HepG2 (cell line): ENCODE measurements around the gene INSR. TPM values are rescaled to one million over a fixed set of nuclear protein-coding genes. Genes with fewer than 3 reads are reported as not detected.

Experiments
- ATAC-seq: fragments of 200-7000 bp; cut with Tn5 transposase; 3 replicates; pipeline ENCODE4 v1.9.1; 2020; ENCODE audit warnings: mild to moderate bottlenecking, moderate library complexity
- BruUV-seq: library from RNA; stranded (reverse); fragments of 400-500 nt; replicated peaks from 2 replicates; lab custom pipeline; 2021; lab: Mats Ljungman, UMichigan
- CTCF ChIA-PET: fragments of 300-600 bp; formaldehyde crosslinking; extraction: SDS; loops from one replicate; lab custom pipeline; 2021; ENCODE audit warnings: low total read pairs, inconsistent platforms, low intra/inter-chr PET ratio; lab: Yijun Ruan, JAX
- POLR2A ChIA-PET: fragments of 350-600 bp; sonication (Branson Sonifier 250); formaldehyde crosslinking; loops from one replicate; lab custom pipeline; 2020; ENCODE audit warnings: antibody characterized with exemption, inconsistent platforms; lab: Yijun Ruan, JAX
- DNase-seq: peaks from one replicate; pipeline ENCODE4 v3.0.0-alpha.2; 2015; ENCODE audit warnings: low spot score
- FAIRE-seq: peaks from 3 replicates; lab custom pipeline; 2011; peaks lifted over from hg19 to GRCh38; lab: Jason Lieb, UNC
- H2AFZ ChIP-seq: one replicate; pipeline ENCODE4 v1.6.1; 2011; ENCODE audit warnings: low read length, inconsistent platforms
- H3K27ac ChIP-seq: fragments of 300-600 bp; 3 replicates; pipeline ENCODE4 v1.8.0; 2011; ENCODE audit warnings: mixed run types, mild to moderate bottlenecking, mixed read lengths, low read length, inconsistent platforms; ENCODE audit not compliant: insufficient read depth; ENCODE audit errors: extremely low read length
- H3K27me3 ChIP-seq, 2 experiments: fragments of 200-600 bp in 1 of 2; 2 replicates in 1 of 2; 3 replicates in 1 of 2; pipeline versions ENCODE4 v1.6.0 to v1.8.0; 2011; ENCODE audit warnings: low read length in 2 of 2, mild to moderate bottlenecking in 2 of 2, moderate library complexity in 2 of 2, inconsistent platforms in 1 of 2; ENCODE audit not compliant: insufficient read depth in 2 of 2, control insufficient read depth in 1 of 2
- H3K36me3 ChIP-seq, 2 experiments: fragments of 200-600 bp in 1 of 2; replicated peaks in 1 of 2; 2 replicates in 1 of 2; 3 replicates in 1 of 2; pipeline versions ENCODE4 v1.5.1 to v1.8.0; 2011; ENCODE audit warnings: low read length in 2 of 2, inconsistent platforms in 1 of 2; ENCODE audit not compliant: insufficient read depth in 2 of 2, control insufficient read depth in 1 of 2
- H3K4me1 ChIP-seq: 2 replicates; pipeline ENCODE4 v1.5.1; 2012; ENCODE audit warnings: low read length, inconsistent platforms; ENCODE audit not compliant: insufficient read depth
- H3K4me2 ChIP-seq: 2 replicates; pipeline ENCODE4 v1.6.0; 2011; ENCODE audit warnings: low read depth, low read length, inconsistent platforms
- H3K4me3 ChIP-seq, 3 experiments: fragments of 200-600 bp in 1 of 3; sonication (generic), shearing (Covaris generic) in 1 of 3; replicated peaks in 1 of 3; 2 replicates each; pipeline ENCODE4 v1.5.1; 2011 to 2016; ENCODE audit warnings: low read length in 3 of 3, inconsistent platforms in 2 of 3, low read depth in 2 of 3, mild to moderate bottlenecking in 2 of 3, control low read depth in 1 of 3, mixed read lengths in 1 of 3; ENCODE audit not compliant: insufficient read depth in 1 of 3
- H3K79me2 ChIP-seq: one replicate; pipeline ENCODE4 v1.6.1; 2011; ENCODE audit warnings: low read length, inconsistent platforms; ENCODE audit not compliant: insufficient read depth
- H3K9ac ChIP-seq: 2 replicates; pipeline ENCODE4 v1.6.0; 2011; ENCODE audit warnings: mild to moderate bottlenecking, low read depth, low read length, inconsistent platforms; ENCODE audit not compliant: insufficient read depth
- H3K9me3 ChIP-seq: 2 replicates; pipeline ENCODE4 v1.5.1; 2012; ENCODE audit warnings: mild to moderate bottlenecking, low read length
- H4K20me1 ChIP-seq: 2 replicates; pipeline ENCODE4 v1.6.0; 2011; ENCODE audit warnings: inconsistent platforms, mild to moderate bottlenecking, low read length, moderate library complexity; ENCODE audit not compliant: insufficient read depth
- BHLHE40 ChIP-seq: IDR thresholded peaks from 2 replicates; pipeline ENCODE4 v1.6.1; 2011; ENCODE audit warnings: low read length, improper control_type of control experiment
- NFE2L1 ChIP-seq: sonication (generic); formaldehyde crosslinking; IDR thresholded peaks from 2 replicates; pipeline ENCODE4 v1.4.0; 2020; ENCODE audit warnings: missing genetic modification reagents, mild to moderate bottlenecking, borderline replicate concordance
- ZNF431 ChIP-seq: sonication (generic); formaldehyde crosslinking; IDR thresholded peaks from 2 replicates; pipeline ENCODE4 v1.9.0; 2022; ENCODE audit warnings: missing genetic modification reagents, low read depth, mild to moderate bottlenecking, borderline replicate concordance
- ZNF790 ChIP-seq: sonication (generic); formaldehyde crosslinking; IDR thresholded peaks from 2 replicates; pipeline ENCODE4 v1.8.0; 2022; ENCODE audit warnings: missing genetic modification reagents, mild to moderate bottlenecking, borderline replicate concordance
- WGBS: methylation state at CpG from one replicate; pipeline ENCODE4 v1.1.6; 2017; ENCODE audit warnings: low lambda C conversion rate; 5-methylcytosine and 5-hydroxymethylcytosine counted together
- in situ Hi-C: cut with HindIII; loops from 2 replicates; pipeline ENCODE4 v1.10.0; 2017; ENCODE audit warnings: low pct_unique_long_range_greater_than_20kb; ENCODE audit not compliant: extremely low pct_ligation_motif_present
- intact Hi-C: fragments of 100-400 bp; cut with micrococcal nuclease; formaldehyde crosslinking; loops from one replicate; pipeline ENCODE4 v1.10.0; 2022; ENCODE audit not compliant: unreplicated experiment
- polyA plus RNA-seq, 8 experiments: library from polyadenylated mRNA; depleted of rRNA in 3 of 8; stranded (reverse) in 7 of 8; unstranded in 1 of 8; fragments of >200 nt; fragmentation: Illumina TruSeq in 4 of 8; extraction: Trizol in 4 of 8; gene quantifications; 2 replicates each; pipeline versions ENCODE4 v1.2.1 to v1.2.3, GENCODE V29; 2011 to 2016; ENCODE audit warnings: low read depth in 4 of 8, missing spikeins in 1 of 8, mixed read lengths in 1 of 8; ENCODE audit not compliant: insufficient read depth in 1 of 8
- total RNA-seq, 5 experiments: library from RNA; depleted of rRNA; stranded (reverse); fragments of >200 nt; fragmentation: Illumina TruSeq; extraction: Trizol; gene quantifications; 2 replicates each; pipeline ENCODE4 v1.2.3, GENCODE V29; 2016; ENCODE audit warnings: low read depth in 1 of 5
- TF ChIP-seq, protein P1 (sequence below): IDR thresholded peaks from 2 replicates; pipeline ENCODE4 v1.6.1; 2016; ENCODE audit warnings: low read depth, missing genetic modification reagents, missing compliant biosample characterization
- TF ChIP-seq, protein P2 (sequence below): sonication (generic); formaldehyde crosslinking; IDR thresholded peaks from 2 replicates; pipeline ENCODE4 v1.4.0; 2020; ENCODE audit warnings: missing genetic modification reagents, borderline replicate concordance
- TF ChIP-seq, protein P3 (sequence below): sonication (generic); formaldehyde crosslinking; IDR thresholded peaks from 2 replicates; pipeline ENCODE4 v1.4.0; 2020; ENCODE audit warnings: missing genetic modification reagents

Gene INSR
- total and polyA plus RNA-seq, 2 of the 13 experiments (the other 11 are each of a cell fraction or from before 2014, with no cell fraction given) = 24.2 to 29.8 TPM

DNA sequence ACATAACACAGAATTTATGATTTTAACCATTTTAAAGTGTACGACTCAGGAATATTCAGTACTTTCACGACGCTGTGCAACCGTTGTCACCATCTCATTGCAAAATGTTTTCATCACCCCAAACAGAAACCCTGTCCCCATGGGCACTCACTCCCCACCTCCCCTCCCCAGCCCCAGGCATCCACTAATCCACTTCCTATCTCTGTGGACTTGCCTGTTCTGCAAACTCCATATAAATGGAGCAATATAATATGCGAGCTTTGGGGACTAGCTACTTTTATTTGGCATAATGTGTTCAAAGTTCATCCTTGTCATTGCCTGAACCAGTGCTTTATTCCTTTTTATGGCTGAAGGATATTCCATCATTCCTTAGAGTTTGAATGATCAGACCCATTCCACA, 7.3 kb upstream of the INSR start (continued):
- TF ChIP-seq, protein P1, sequence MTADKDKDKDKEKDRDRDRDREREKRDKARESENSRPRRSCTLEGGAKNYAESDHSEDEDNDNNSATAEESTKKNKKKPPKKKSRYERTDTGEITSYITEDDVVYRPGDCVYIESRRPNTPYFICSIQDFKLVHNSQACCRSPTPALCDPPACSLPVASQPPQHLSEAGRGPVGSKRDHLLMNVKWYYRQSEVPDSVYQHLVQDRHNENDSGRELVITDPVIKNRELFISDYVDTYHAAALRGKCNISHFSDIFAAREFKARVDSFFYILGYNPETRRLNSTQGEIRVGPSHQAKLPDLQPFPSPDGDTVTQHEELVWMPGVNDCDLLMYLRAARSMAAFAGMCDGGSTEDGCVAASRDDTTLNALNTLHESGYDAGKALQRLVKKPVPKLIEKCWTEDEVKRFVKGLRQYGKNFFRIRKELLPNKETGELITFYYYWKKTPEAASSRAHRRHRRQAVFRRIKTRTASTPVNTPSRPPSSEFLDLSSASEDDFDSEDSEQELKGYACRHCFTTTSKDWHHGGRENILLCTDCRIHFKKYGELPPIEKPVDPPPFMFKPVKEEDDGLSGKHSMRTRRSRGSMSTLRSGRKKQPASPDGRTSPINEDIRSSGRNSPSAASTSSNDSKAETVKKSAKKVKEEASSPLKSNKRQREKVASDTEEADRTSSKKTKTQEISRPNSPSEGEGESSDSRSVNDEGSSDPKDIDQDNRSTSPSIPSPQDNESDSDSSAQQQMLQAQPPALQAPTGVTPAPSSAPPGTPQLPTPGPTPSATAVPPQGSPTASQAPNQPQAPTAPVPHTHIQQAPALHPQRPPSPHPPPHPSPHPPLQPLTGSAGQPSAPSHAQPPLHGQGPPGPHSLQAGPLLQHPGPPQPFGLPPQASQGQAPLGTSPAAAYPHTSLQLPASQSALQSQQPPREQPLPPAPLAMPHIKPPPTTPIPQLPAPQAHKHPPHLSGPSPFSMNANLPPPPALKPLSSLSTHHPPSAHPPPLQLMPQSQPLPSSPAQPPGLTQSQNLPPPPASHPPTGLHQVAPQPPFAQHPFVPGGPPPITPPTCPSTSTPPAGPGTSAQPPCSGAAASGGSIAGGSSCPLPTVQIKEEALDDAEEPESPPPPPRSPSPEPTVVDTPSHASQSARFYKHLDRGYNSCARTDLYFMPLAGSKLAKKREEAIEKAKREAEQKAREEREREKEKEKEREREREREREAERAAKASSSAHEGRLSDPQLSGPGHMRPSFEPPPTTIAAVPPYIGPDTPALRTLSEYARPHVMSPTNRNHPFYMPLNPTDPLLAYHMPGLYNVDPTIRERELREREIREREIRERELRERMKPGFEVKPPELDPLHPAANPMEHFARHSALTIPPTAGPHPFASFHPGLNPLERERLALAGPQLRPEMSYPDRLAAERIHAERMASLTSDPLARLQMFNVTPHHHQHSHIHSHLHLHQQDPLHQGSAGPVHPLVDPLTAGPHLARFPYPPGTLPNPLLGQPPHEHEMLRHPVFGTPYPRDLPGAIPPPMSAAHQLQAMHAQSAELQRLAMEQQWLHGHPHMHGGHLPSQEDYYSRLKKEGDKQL (CRISPR knock-in tag) = no peak
- TF ChIP-seq, all 625 proteins: peak for 0

DNA sequence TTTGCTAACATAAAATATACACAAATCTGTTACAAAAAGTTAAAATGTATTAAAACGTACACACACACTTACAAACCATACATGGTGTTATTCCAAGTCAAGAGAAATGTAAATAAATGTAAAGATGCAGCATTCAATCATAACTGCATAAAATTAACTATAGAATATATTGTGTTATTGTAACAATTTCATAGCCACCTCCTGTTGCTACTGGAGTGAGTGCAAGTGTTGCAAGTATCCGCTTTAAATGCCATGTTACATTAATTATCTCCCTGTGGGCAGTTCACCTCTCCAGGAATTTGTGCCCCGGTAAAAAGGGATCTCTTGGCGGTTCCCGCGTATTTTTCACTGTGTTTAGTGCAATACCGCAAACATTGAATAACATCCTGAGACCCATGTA, 3.5 kb upstream of the INSR start:
- H3K79me2 ChIP-seq = peaks cover 6% of the 10 kb centered on the region
- H3K9me3 ChIP-seq = no peaks in the 10 kb centered on the region
- no peaks in the 10 kb centered on the region; a peak in 1 of 5 replicates for H3K27me3 ChIP-seq
- ChIA-PET POLR2A (no interaction called here), CTCF (no interaction called here)
- H3K4me1 ChIP-seq = peaks cover 24% of the 10 kb centered on the region
- BruUV-seq = no TSS peak
- H2AFZ ChIP-seq = no peak overlapping the region
- intact Hi-C loops = no loop called here
- H3K4me2 ChIP-seq = no peak overlapping the region
- ATAC-seq = no peak
- in situ Hi-C loops = no loop called here
- no peak for DNase-seq
- FAIRE-seq = no peak
- H4K20me1 ChIP-seq = peaks cover 1% of the 10 kb centered on the region; the same call in 1 of the 2 replicates
- WGBS = 7% methylated on average over 7 of the region's 7 CpGs
- H3K4me3 ChIP-seq = no peak overlapping the region
- no peak overlapping the region for H3K9ac ChIP-seq
- H3K27ac ChIP-seq = no peak overlapping the region
- H3K36me3 ChIP-seq = no peaks in the 10 kb centered on the region
- TF ChIP-seq, protein P2, sequence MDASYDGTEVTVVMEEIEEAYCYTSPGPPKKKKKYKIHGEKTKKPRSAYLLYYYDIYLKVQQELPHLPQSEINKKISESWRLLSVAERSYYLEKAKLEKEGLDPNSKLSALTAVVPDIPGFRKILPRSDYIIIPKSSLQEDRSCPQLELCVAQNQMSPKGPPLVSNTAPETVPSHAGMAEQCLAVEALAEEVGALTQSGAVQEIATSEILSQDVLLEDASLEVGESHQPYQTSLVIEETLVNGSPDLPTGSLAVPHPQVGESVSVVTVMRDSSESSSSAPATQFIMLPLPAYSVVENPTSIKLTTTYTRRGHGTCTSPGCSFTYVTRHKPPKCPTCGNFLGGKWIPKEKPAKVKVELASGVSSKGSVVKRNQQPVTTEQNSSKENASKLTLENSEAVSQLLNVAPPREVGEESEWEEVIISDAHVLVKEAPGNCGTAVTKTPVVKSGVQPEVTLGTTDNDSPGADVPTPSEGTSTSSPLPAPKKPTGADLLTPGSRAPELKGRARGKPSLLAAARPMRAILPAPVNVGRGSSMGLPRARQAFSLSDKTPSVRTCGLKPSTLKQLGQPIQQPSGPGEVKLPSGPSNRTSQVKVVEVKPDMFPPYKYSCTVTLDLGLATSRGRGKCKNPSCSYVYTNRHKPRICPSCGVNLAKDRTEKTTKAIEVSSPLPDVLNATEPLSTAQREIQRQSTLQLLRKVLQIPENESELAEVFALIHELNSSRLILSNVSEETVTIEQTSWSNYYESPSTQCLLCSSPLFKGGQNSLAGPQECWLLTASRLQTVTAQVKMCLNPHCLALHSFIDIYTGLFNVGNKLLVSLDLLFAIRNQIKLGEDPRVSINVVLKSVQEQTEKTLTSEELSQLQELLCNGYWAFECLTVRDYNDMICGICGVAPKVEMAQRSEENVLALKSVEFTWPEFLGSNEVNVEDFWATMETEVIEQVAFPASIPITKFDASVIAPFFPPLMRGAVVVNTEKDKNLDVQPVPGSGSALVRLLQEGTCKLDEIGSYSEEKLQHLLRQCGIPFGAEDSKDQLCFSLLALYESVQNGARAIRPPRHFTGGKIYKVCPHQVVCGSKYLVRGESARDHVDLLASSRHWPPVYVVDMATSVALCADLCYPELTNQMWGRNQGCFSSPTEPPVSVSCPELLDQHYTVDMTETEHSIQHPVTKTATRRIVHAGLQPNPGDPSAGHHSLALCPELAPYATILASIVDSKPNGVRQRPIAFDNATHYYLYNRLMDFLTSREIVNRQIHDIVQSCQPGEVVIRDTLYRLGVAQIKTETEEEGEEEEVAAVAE (CRISPR knock-in tag) = no peak
- TF ChIP-seq BHLHE40 (no peak), NFE2L1 (CRISPR knock-in tag) (no peak), ZNF790 (CRISPR knock-in tag) (no peak), ZNF431 (CRISPR knock-in tag) (no peak)
- TF ChIP-seq, protein P3, sequence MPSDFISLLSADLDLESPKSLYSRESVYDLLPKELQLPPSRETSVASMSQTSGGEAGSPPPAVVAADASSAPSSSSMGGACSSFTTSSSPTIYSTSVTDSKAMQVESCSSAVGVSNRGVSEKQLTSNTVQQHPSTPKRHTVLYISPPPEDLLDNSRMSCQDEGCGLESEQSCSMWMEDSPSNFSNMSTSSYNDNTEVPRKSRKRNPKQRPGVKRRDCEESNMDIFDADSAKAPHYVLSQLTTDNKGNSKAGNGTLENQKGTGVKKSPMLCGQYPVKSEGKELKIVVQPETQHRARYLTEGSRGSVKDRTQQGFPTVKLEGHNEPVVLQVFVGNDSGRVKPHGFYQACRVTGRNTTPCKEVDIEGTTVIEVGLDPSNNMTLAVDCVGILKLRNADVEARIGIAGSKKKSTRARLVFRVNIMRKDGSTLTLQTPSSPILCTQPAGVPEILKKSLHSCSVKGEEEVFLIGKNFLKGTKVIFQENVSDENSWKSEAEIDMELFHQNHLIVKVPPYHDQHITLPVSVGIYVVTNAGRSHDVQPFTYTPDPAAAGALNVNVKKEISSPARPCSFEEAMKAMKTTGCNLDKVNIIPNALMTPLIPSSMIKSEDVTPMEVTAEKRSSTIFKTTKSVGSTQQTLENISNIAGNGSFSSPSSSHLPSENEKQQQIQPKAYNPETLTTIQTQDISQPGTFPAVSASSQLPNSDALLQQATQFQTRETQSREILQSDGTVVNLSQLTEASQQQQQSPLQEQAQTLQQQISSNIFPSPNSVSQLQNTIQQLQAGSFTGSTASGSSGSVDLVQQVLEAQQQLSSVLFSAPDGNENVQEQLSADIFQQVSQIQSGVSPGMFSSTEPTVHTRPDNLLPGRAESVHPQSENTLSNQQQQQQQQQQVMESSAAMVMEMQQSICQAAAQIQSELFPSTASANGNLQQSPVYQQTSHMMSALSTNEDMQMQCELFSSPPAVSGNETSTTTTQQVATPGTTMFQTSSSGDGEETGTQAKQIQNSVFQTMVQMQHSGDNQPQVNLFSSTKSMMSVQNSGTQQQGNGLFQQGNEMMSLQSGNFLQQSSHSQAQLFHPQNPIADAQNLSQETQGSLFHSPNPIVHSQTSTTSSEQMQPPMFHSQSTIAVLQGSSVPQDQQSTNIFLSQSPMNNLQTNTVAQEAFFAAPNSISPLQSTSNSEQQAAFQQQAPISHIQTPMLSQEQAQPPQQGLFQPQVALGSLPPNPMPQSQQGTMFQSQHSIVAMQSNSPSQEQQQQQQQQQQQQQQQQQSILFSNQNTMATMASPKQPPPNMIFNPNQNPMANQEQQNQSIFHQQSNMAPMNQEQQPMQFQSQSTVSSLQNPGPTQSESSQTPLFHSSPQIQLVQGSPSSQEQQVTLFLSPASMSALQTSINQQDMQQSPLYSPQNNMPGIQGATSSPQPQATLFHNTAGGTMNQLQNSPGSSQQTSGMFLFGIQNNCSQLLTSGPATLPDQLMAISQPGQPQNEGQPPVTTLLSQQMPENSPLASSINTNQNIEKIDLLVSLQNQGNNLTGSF (CRISPR knock-in tag) = no peak
